Endothelial cell of umbilical vein (primary cell): ENCODE results near the gene CNST. TPM values are rescaled to one million over a fixed set of nuclear protein-coding genes. Genes with fewer than 3 reads are reported as not detected.
"Not testable (repeated sequence)": the region's sequence is repeated elsewhere in the genome, so short reads cannot be mapped to it uniquely, and the experiment has no call there.

Source experiments
- BruUV-seq: library from RNA; stranded (reverse); fragments of 400-500 nt; replicated peaks from 2 replicates; lab custom pipeline; 2021; lab: Mats Ljungman, UMichigan
- CTCF ChIA-PET: fragments of 300-600, 350-600 bp; sonication (Branson Sonifier 250); formaldehyde crosslinking; loops from one replicate; lab custom pipeline; 2021; ENCODE audit warnings: antibody characterized with exemption, inconsistent platforms; lab: Charles Lee
- POLR2A ChIA-PET: fragments of 300-600, 350-600 bp; sonication (Branson Sonifier 250); formaldehyde crosslinking; loops from one replicate; lab custom pipeline; 2021; ENCODE audit warnings: antibody characterized with exemption, inconsistent platforms; lab: Charles Lee
- DNase-seq: peaks from one replicate; pipeline ENCODE4 v3.0.0-alpha.2; 2011; ENCODE audit warnings: low read depth, low spot score
- FAIRE-seq: peaks from 2 replicates; lab custom pipeline; 2011; peaks lifted over from hg19 to GRCh38; lab: Jason Lieb, UNC
- H2AFZ ChIP-seq: 2 replicates; pipeline ENCODE4 v1.6.0; 2012; ENCODE audit warnings: low read depth, low read length, control low read depth, inconsistent platforms
- H3K27ac ChIP-seq: 2 replicates; pipeline ENCODE4 v1.5.1; 2011; ENCODE audit warnings: low read depth, mild to moderate bottlenecking, control low read depth, low read length, moderate library complexity; ENCODE audit not compliant: insufficient read depth
- H3K27me3 ChIP-seq, 2 experiments: 2 replicates each; pipeline versions ENCODE4 v1.6.0 to v1.6.1; 2011; ENCODE audit warnings: low read length in 2 of 2, mixed read lengths in 1 of 2; ENCODE audit not compliant: control insufficient read depth in 2 of 2, insufficient read depth in 2 of 2
- H3K36me3 ChIP-seq, 2 experiments: 2 replicates in 1 of 2; 3 replicates in 1 of 2; pipeline ENCODE4 v1.5.1; 2011; ENCODE audit warnings: low read length in 2 of 2, mild to moderate bottlenecking in 1 of 2, moderate library complexity in 1 of 2; ENCODE audit not compliant: control insufficient read depth in 2 of 2, insufficient read depth in 2 of 2; ENCODE audit errors: extremely low read depth in 1 of 2
- H3K4me1 ChIP-seq: 3 replicates; pipeline ENCODE4 v1.5.1; 2011; ENCODE audit warnings: mild to moderate bottlenecking, low read length; ENCODE audit not compliant: control insufficient read depth, insufficient read depth; ENCODE audit errors: extremely low read depth
- H3K4me2 ChIP-seq: 2 replicates; pipeline ENCODE4 v1.6.1; 2011; ENCODE audit warnings: low read length, control low read depth, mixed read lengths; ENCODE audit not compliant: insufficient read depth
- H3K4me3 ChIP-seq, 3 experiments: fragments of 200-600 bp in 1 of 3; sonication (generic), shearing (Covaris generic) in 1 of 3; replicated peaks in 1 of 3; 2 replicates each; pipeline ENCODE4 v1.5.1; 2011 to 2016; ENCODE audit warnings: control low read depth in 3 of 3, low read length in 3 of 3, mild to moderate bottlenecking in 2 of 3, inconsistent platforms in 1 of 3, low read depth in 1 of 3, moderate library complexity in 1 of 3; ENCODE audit not compliant: insufficient read depth in 1 of 3
- H3K79me2 ChIP-seq: 2 replicates; pipeline ENCODE4 v1.6.0; 2012; ENCODE audit warnings: low read length, inconsistent platforms; ENCODE audit not compliant: control insufficient read depth, insufficient read depth
- H3K9ac ChIP-seq: replicated peaks from 2 replicates; pipeline ENCODE3; 2011; ENCODE audit warnings: low read length, control low read depth; ENCODE audit not compliant: insufficient read depth; ENCODE audit errors: extremely low read depth
- H3K9me1 ChIP-seq: replicated peaks from 3 replicates; pipeline ENCODE4 v1.6.0; 2011; ENCODE audit warnings: mild to moderate bottlenecking, low read length; ENCODE audit not compliant: control insufficient read depth, insufficient read depth; ENCODE audit errors: extremely low read depth
- H3K9me3 ChIP-seq: replicated peaks from 2 replicates; pipeline ENCODE4 v1.5.1; 2012; ENCODE audit warnings: low read length, inconsistent platforms; ENCODE audit not compliant: control insufficient read depth, insufficient read depth
- H4K20me1 ChIP-seq: replicated peaks from 2 replicates; pipeline ENCODE3; 2011; ENCODE audit warnings: mild to moderate bottlenecking, low read length; ENCODE audit not compliant: control insufficient read depth, insufficient read depth; ENCODE audit errors: extremely low read depth
- EZH2 ChIP-seq: IDR thresholded peaks from 2 replicates; pipeline ENCODE4 v1.6.1; 2012; ENCODE audit warnings: borderline replicate concordance, low read depth, mild to moderate bottlenecking, moderate library complexity, low read length, inconsistent platforms; ENCODE audit not compliant: severe bottlenecking
- FOS ChIP-seq: IDR thresholded peaks from 2 replicates; pipeline ENCODE4 v1.6.1; 2011; ENCODE audit warnings: mild to moderate bottlenecking, low read length, moderate library complexity, borderline replicate concordance; ENCODE audit not compliant: insufficient read depth
- JUN ChIP-seq: IDR thresholded peaks from 2 replicates; pipeline ENCODE4 v1.6.1; 2011; ENCODE audit warnings: borderline replicate concordance, low read depth; ENCODE audit not compliant: insufficient read length, insufficient read depth
- POLR2A ChIP-seq: IDR thresholded peaks from 2 replicates; pipeline ENCODE4 v1.6.1; 2012; ENCODE audit warnings: low read depth, mild to moderate bottlenecking, control low read depth, low read length
- dilution Hi-C: fragments of 300-500 bp; cut with MboI; formaldehyde crosslinking; loops from one replicate; pipeline ENCODE4 v1.15.0; 2019; ENCODE audit warnings: low sequenced_read_pairs; ENCODE audit not compliant: extremely low pct_ligation_motif_present
- intact Hi-C: fragments of 100-400 bp; cut with micrococcal nuclease; formaldehyde crosslinking; loops from one replicate; pipeline ENCODE4 v1.10.0; 2022
- polyA plus RNA-seq, 4 experiments: library from polyadenylated mRNA; depleted of rRNA in 3 of 4; stranded (reverse) in 3 of 4; unstranded in 1 of 4; fragments of >200 nt; gene quantifications; 2 replicates each; pipeline versions ENCODE4 v1.2.1 to v1.2.3, GENCODE V29; 2011 to 2012; ENCODE audit warnings: missing spikeins in 1 of 4
- total RNA-seq: library from RNA; stranded (reverse); gene quantifications from 2 replicates; pipeline ENCODE4 v1.2.3, GENCODE V29; 2021
- TF ChIP-seq, protein P1 (sequence below): IDR thresholded peaks from 2 replicates; pipeline ENCODE4 v1.6.1; 2011; ENCODE audit not compliant: insufficient read depth, insufficient read length
- TF ChIP-seq, protein P2 (sequence below), 2 donors: IDR thresholded peaks; 1 replicate in 1 of 2; 2 replicates in 1 of 2; pipeline ENCODE4 v1.5.1; 2011; ENCODE audit warnings: low read length in 2 of 2, mild to moderate bottlenecking in 2 of 2, moderate library complexity in 2 of 2, control low read depth in 1 of 2, inconsistent platforms in 1 of 2, low read depth in 1 of 2; ENCODE audit not compliant: insufficient read depth in 1 of 2; ENCODE audit errors: extremely low read depth in 1 of 2

The CNST gene
- total and polyA plus RNA-seq, 2 donors (not counting 3 experiments of a cell fraction or from before 2014, with no cell fraction given): 6.3 to 18.1 TPM

DNA sequence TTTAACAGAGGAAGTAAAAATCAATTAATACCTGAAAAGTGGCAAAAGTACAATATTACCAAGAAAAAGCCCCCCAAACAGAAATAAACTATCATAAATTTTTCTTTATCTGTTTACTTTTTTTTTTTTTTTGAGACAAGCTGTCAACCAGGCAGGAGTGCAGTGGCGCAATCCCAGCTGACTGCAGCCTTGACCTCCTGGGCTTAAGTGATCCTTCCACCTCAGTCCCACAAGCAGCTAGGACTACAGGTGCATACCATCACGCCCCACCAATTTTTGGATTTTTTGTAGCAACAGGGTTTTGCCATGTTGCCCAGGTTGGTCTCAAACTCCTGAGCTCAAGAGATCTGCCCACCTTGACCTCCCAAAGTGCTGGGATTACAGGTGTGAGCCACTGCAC, 8.2 kb upstream of the CNST start:
- peaks cover 2 to 9% of the 10 kb centered on the region in 2 experiments for H3K36me3 ChIP-seq
- dilution Hi-C loops (no loop called here), intact Hi-C loops (no loop called here)
- no peak overlapping the region for H3K9ac ChIP-seq
- no peaks in the 10 kb centered on the region for H3K27me3 ChIP-seq
- no TSS peak for BruUV-seq
- ChIA-PET POLR2A (no interaction called here), CTCF (interaction anchor here (0.8 to 0.9 kb wide), 2 partner anchors 22 to 26 kb away, joined by 3 to 5 read pairs; no protein-coding TSS in a partner anchor)
- no peak overlapping the region for H3K4me3 ChIP-seq
- no peaks in the 10 kb centered on the region for H4K20me1 ChIP-seq
- TF ChIP-seq FOS (no peak), JUN (no peak), EZH2 (no peak)
- no peaks in the 10 kb centered on the region for H3K9me3 ChIP-seq
- H3K4me1 ChIP-seq: no peaks in the 10 kb centered on the region
- no peak overlapping the region for H3K4me2 ChIP-seq
- no peak overlapping the region for H3K27ac ChIP-seq
- no peaks in the 10 kb centered on the region for H3K9me1 ChIP-seq
- DNase-seq (no peak), FAIRE-seq (no peak)
- peaks cover 20% of the 10 kb centered on the region for H3K79me2 ChIP-seq
- H2AFZ ChIP-seq: no peak overlapping the region

DNA sequence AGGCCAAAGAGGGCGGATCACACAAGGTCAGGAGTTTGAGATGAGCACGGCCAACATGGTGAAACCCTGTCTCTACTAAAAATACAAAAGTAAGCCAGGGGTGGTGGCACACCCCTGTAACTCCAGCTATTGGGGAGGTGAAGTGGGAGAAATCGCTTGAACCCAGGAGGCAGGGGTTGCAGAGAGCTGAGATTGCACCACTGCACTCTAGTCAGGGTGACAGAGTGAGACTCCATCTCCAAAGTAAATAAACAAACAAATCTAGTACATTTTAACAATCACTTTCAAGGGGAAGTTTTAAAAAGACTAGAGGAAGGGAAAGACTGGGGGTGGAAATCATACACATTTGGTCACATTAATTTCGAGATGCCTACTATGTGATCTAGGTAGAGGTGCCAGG, 6.9 kb upstream of the CNST start:
- dilution Hi-C loops (no loop called here), intact Hi-C loops (no loop called here)
- POLR2A ChIA-PET: no interaction called here
- FAIRE-seq (no peak), DNase-seq (no peak)
- peaks cover 2 to 9% of the 10 kb centered on the region in 2 experiments for H3K36me3 ChIP-seq
- H3K4me2 ChIP-seq: no peak overlapping the region
- H3K9ac ChIP-seq: no peak overlapping the region
- no TSS peak for BruUV-seq
- H3K9me1 ChIP-seq: no peaks in the 10 kb centered on the region
- TF ChIP-seq, protein P1, sequence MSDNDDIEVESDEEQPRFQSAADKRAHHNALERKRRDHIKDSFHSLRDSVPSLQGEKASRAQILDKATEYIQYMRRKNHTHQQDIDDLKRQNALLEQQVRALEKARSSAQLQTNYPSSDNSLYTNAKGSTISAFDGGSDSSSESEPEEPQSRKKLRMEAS: no peak
- TF ChIP-seq, protein P2, sequence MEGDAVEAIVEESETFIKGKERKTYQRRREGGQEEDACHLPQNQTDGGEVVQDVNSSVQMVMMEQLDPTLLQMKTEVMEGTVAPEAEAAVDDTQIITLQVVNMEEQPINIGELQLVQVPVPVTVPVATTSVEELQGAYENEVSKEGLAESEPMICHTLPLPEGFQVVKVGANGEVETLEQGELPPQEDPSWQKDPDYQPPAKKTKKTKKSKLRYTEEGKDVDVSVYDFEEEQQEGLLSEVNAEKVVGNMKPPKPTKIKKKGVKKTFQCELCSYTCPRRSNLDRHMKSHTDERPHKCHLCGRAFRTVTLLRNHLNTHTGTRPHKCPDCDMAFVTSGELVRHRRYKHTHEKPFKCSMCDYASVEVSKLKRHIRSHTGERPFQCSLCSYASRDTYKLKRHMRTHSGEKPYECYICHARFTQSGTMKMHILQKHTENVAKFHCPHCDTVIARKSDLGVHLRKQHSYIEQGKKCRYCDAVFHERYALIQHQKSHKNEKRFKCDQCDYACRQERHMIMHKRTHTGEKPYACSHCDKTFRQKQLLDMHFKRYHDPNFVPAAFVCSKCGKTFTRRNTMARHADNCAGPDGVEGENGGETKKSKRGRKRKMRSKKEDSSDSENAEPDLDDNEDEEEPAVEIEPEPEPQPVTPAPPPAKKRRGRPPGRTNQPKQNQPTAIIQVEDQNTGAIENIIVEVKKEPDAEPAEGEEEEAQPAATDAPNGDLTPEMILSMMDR (IDR thresholded peaks at IDR 0.05; ENCODE audit: extremely low read depth in 1 of 2, insufficient read depth in 1 of 2, low read depth in 1 of 2, low read length in 2 of 2): no peak
- TF ChIP-seq POLR2A (no peak), FOS (no peak), EZH2 (no peak)
- H3K27me3 ChIP-seq: no peaks in the 10 kb centered on the region
- peaks cover 19% of the 10 kb centered on the region for H3K79me2 ChIP-seq
- peaks cover 2% of the 10 kb centered on the region for H3K4me1 ChIP-seq
- no peaks in the 10 kb centered on the region for H4K20me1 ChIP-seq
- H2AFZ ChIP-seq: no peak overlapping the region
- CTCF ChIA-PET: no interaction called here
- no peaks in the 10 kb centered on the region for H3K9me3 ChIP-seq
- no peak overlapping the region for H3K4me3 ChIP-seq
- no peak overlapping the region for H3K27ac ChIP-seq

DNA sequence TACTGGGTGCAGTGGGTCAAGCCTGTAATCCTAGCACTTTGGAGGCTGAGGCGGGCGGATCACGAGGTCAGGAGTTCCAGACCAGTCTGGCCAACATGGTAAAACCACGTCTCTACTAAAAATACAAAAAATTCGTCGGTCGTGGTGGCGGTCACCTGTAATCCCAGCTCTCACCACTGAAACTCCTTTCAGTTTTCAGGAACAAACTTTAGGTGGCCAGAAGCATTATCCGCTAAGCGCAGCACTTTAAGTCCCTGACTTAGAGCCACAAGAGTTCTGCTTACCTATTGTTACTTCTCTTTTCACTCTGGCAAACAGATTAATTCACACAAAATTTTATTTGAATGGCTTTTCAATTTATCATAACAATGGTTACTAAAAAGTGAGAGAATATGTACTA, 5.4 kb upstream of the CNST start:
- FAIRE-seq, DNase-seq, H4K20me1 ChIP-seq, H3K4me2 ChIP-seq, POLR2A ChIA-PET, H3K9me1 ChIP-seq, H3K9me3 ChIP-seq, H3K4me3 ChIP-seq, BruUV-seq, dilution Hi-C loops, H3K27me3 ChIP-seq, H3K9ac ChIP-seq, CTCF ChIA-PET, H2AFZ ChIP-seq, H3K36me3 ChIP-seq, H3K27ac ChIP-seq: not testable (repeated sequence)
- Histone ChIP-seq H3K4me1 (peaks cover 12% of the 10 kb centered on the region), H3K79me2 (peaks cover 32% of the 10 kb centered on the region)
- intact Hi-C loops: loop anchor here (10.0 kb wide), 1 partner anchor 84 kb away; no protein-coding TSS in a partner anchor
